Activated CD8-positive, alpha-beta T cell treated with anti-CD3 and anti-CD28 coated beads, Interleukin-2, amount 10 ng/mL, durations not matched to agents 7 days and 5 days (primary cell): ENCODE results near the gene PDE9A. TPM values are rescaled to one million over a fixed set of nuclear protein-coding genes. Genes with fewer than 3 reads are reported as not detected.

Experiments
- ATAC-seq: fragments of 150-1000 bp; cut with Tn5 transposase; one replicate; pipeline ENCODE4 v1.10.0; 2021; ENCODE audit warnings: moderate library complexity
- CTCF ChIA-PET: fragments of 350-600 bp; sonication (Branson Sonifier 250); formaldehyde crosslinking; loops from one replicate; lab custom pipeline; 2021; ENCODE audit warnings: antibody characterized with exemption; lab: Charles Lee
- POLR2A ChIA-PET: fragments of 350-600 bp; sonication (Branson Sonifier 250); formaldehyde crosslinking; loops from one replicate; lab custom pipeline; 2021; ENCODE audit warnings: antibody characterized with exemption; lab: Charles Lee
- DNase-seq: peaks from one replicate; pipeline ENCODE4 v3.0.0-alpha.2; 2020
- H3K27ac Mint-ChIP-seq: one replicate; pipeline ENCODE4 v1.8.0; 2021; ENCODE audit warnings: mild to moderate bottlenecking, mixed read lengths
- H3K27me3 Mint-ChIP-seq: one replicate; pipeline ENCODE4 v1.8.0; 2021; ENCODE audit warnings: low read depth, mixed read lengths
- H3K36me3 Mint-ChIP-seq: one replicate; pipeline ENCODE4 v1.8.0; 2021; ENCODE audit warnings: low read depth, mixed read lengths
- H3K4me1 Mint-ChIP-seq: one replicate; pipeline ENCODE4 v1.8.0; 2021; ENCODE audit warnings: low read depth, mixed read lengths
- H3K4me3 Mint-ChIP-seq: one replicate; pipeline ENCODE4 v1.8.0; 2021; ENCODE audit warnings: mild to moderate bottlenecking, mixed read lengths
- H3K9me3 Mint-ChIP-seq: one replicate; pipeline ENCODE4 v1.8.0; 2022; ENCODE audit warnings: mixed read lengths; ENCODE audit not compliant: insufficient read depth
- total RNA-seq, 2 experiments: library from RNA; stranded (reverse); gene quantifications; one replicate each; pipeline ENCODE4 v1.2.3, GENCODE V29; 2021

Gene PDE9A
- total RNA-seq, 2 experiments from 2014 or later, result 8.3 to 10.8 TPM

DNA sequence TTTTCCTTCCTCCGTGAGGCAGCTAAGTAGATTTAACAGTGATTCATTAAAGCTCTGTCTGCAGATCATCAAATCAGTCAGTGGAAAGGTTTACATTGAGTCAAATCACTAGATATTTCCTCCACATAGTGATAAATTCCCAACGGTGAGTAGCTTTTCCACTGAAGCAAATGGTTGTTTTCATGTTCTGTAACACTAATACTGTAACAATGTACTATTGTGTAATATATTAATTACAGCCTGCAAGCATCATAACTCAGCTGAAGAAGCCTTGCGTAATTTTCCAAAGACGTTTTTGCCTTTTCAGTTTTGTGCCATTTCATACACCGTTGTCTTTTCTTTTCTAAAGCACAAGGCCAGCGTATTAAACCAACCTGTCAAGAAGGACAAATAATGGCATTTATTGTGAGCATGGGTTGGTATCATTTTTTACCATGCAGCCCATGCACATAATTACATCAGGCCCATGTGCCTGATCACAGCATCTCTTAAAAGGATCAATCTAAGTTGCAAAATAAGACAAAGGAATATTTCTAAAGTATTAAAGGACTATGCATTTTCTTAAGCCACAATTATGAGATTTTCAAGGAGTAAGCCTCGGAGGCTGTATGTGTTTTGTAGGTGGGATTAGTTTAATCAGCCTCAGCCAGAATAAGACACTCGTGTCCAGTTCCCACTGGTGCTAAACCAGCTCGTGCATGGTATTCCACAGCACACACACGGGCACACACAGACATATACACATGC is 16.7 kb upstream of the PDE9A start:
- H3K4me1 Mint-ChIP-seq, result no peaks in the 10 kb centered on the region
- POLR2A ChIA-PET, result no interaction called here
- no peak overlapping the region for H3K4me3 Mint-ChIP-seq
- H3K36me3 Mint-ChIP-seq, result no peaks in the 10 kb centered on the region
- CTCF ChIA-PET, result interaction anchor here (0.6 to 1.3 kb wide), 2 partner anchors 44 to 1175 kb away, joined by 3 to 4 read pairs; no protein-coding TSS in a partner anchor
- no peak for ATAC-seq
- no peaks in the 10 kb centered on the region for H3K9me3 Mint-ChIP-seq
- peaks cover 5% of the 10 kb centered on the region for H3K27me3 Mint-ChIP-seq
- no peak for DNase-seq
- no peak overlapping the region for H3K27ac Mint-ChIP-seq

- no peak overlapping the region for H3K27ac Mint-ChIP-seq
- ATAC-seq (no peak), DNase-seq (no peak)
- no peak overlapping the region for H3K4me3 Mint-ChIP-seq
- no peaks in the 10 kb centered on the region for H3K4me1 Mint-ChIP-seq
- CTCF ChIA-PET, result interaction anchor here (0.6 to 1.4 kb wide), 2 partner anchors 14 to 1174 kb away, joined by 3 to 4 read pairs; no protein-coding TSS in a partner anchor
- H3K9me3 Mint-ChIP-seq, result no peaks in the 10 kb centered on the region
- POLR2A ChIA-PET, result no interaction called here
- peaks cover 8% of the 10 kb centered on the region for H3K27me3 Mint-ChIP-seq
- H3K36me3 Mint-ChIP-seq, result no peaks in the 10 kb centered on the region
These were observed 16.0 kb upstream of the PDE9A start for GRCh38 chr21:42637267-42638041.

- DNase-seq (no peak), ATAC-seq (no peak)
- no peaks in the 10 kb centered on the region for H3K36me3 Mint-ChIP-seq
- CTCF ChIA-PET, result interaction anchor here (1.4 kb wide), 1 partner anchor 15 kb away, joined by 4 read pairs; no protein-coding TSS in a partner anchor
- no peak overlapping the region for H3K4me3 Mint-ChIP-seq
- H3K27me3 Mint-ChIP-seq, result peaks cover 11% of the 10 kb centered on the region
- H3K27ac Mint-ChIP-seq, result no peak overlapping the region
- H3K9me3 Mint-ChIP-seq, result no peaks in the 10 kb centered on the region
- H3K4me1 Mint-ChIP-seq, result no peaks in the 10 kb centered on the region
- POLR2A ChIA-PET, result no interaction called here
These were observed 15.1 kb upstream of the PDE9A start for GRCh38 chr21:42638266-42638863.

DNA sequence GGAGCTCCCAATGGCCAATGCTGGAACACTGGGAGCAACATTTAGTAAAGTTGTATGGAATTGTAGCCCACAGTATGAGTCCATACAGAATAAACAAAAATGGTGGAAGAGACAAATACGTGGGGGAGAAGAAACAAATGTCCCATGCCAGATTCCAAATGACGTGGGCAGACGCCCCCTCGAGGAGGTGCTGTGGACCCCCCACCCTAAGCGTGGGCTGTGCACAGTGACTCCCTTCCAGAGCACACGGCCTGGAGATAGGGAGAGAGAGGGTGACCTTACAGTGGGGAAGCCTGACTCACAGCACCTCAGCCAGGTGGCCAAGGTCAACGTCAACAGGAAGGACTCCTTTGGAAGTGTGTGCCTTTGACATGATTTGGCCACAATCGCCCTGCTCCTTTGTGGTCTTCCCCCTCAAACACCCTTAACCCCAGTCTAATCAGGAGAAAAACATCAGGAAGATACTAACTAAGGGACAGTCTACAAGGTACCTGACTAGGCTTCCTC is 13.7 kb upstream of the PDE9A start:
- ChIA-PET POLR2A (no interaction called here), CTCF (no interaction called here)
- Mint-ChIP-seq H3K27ac (peak overlapping the region; percentile 4), H3K4me3 (no peak overlapping the region), H3K36me3 (no peaks in the 10 kb centered on the region), H3K27me3 (peaks cover 11% of the 10 kb centered on the region), H3K4me1 (no peaks in the 10 kb centered on the region), H3K9me3 (no peaks in the 10 kb centered on the region)
- ATAC-seq, result no peak
- DNase-seq, result no peak

DNA sequence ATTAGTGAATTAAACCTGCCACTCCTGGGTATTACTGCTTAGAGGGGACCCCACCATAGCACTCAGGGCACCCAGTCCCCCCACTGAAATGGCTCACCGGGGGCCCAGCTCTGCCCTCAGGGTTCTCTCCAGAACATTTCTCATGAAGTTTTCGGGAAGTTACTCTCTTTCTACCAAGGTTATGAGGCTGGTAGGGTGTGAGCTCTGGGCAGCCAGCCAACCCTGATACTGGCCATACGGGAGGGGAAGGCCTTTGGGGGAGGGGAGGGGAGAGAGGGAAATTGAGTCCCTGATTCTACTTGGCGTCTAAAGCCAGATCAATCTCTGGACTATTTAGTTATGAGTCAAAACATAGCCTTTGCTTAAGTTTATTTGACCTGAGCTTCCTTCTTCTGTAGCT is 12.9 kb upstream of the PDE9A start:
- no peak for DNase-seq
- ChIA-PET CTCF (no interaction called here), POLR2A (no interaction called here)
- no peak for ATAC-seq
- no peaks in the 10 kb centered on the region for H3K9me3 Mint-ChIP-seq
- H3K4me3 Mint-ChIP-seq, result no peak overlapping the region
- H3K36me3 Mint-ChIP-seq, result no peaks in the 10 kb centered on the region
- no peaks in the 10 kb centered on the region for H3K4me1 Mint-ChIP-seq
- H3K27me3 Mint-ChIP-seq, result peaks cover 11% of the 10 kb centered on the region
- no peak overlapping the region for H3K27ac Mint-ChIP-seq

DNA sequence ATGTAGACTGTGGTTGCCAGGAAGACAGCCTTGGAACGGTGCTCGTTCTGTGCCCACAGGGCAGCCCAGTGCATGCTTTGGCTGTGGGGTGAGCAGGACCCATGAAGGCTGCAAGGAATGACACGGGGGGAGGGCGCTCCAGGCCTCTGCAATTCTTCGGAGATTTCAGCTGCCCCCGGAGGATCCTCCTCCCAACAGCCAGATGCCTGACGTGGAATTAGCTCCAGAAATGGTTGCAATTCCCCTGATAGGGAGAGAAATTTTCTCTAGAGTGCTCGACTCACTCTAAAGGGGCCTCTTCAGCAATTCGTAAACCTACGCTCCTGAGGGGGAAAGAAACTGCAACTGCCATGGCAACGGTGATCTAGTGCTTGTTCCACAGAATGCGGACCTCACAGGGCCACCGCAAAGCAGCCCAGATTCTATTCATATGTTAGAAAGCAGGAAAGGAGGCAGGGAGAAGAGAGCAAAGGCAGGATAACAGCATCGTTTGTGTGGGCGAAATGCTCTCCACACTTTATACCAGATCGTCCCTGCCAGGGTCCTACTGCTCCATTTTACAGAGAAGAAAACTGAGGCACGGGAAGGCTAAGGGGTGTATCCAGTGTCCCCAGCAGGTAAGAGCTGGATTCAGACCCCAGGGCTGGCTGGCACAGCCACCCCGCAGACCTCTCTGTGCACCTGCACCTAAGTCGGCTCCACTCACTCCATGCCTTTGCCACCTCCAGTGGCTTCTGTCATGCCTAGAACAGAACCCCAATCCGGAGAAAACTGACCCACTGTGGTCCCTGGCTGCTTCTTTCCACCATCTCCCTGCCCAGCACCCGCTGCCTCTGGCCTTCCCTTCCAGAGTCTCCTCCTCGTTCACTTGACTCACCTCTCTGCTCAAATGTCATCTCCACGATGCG is 11.9 kb upstream of the PDE9A start:
- Mint-ChIP-seq H3K4me1 (no peaks in the 10 kb centered on the region), H3K9me3 (no peaks in the 10 kb centered on the region), H3K4me3 (no peak overlapping the region), H3K36me3 (no peaks in the 10 kb centered on the region), H3K27me3 (peaks cover 11% of the 10 kb centered on the region), H3K27ac (no peak overlapping the region)
- ChIA-PET CTCF (no interaction called here), POLR2A (no interaction called here)
- DNase-seq (no peak), ATAC-seq (no peak)

- ChIA-PET CTCF (interaction anchor here (0.7 kb wide), 1 partner anchor 49 kb away, joined by 3 read pairs; no protein-coding TSS in a partner anchor), POLR2A (interaction anchor here (0.9 kb wide), 1 partner anchor 47 kb away, joined by 3 read pairs; no protein-coding TSS in a partner anchor)
- no peak for DNase-seq
- Mint-ChIP-seq H3K27me3 (peaks cover 9% of the 10 kb centered on the region), H3K27ac (no peak overlapping the region), H3K36me3 (no peaks in the 10 kb centered on the region), H3K4me3 (no peak overlapping the region), H3K4me1 (no peaks in the 10 kb centered on the region), H3K9me3 (no peaks in the 10 kb centered on the region)
- ATAC-seq, result no peak
These were observed 11.1 kb upstream of the PDE9A start for GRCh38 chr21:42642219-42642745.

GRCh38 chr21:42644223-42645208 is 8.9 kb upstream of the PDE9A start:
- Mint-ChIP-seq H3K4me3 (no peak overlapping the region), H3K36me3 (no peaks in the 10 kb centered on the region), H3K27me3 (peaks cover 11% of the 10 kb centered on the region), H3K9me3 (no peaks in the 10 kb centered on the region), H3K4me1 (no peaks in the 10 kb centered on the region), H3K27ac (no peak overlapping the region)
- ChIA-PET POLR2A (no interaction called here), CTCF (no interaction called here)
- DNase-seq (no peak), ATAC-seq (no peak)

DNA sequence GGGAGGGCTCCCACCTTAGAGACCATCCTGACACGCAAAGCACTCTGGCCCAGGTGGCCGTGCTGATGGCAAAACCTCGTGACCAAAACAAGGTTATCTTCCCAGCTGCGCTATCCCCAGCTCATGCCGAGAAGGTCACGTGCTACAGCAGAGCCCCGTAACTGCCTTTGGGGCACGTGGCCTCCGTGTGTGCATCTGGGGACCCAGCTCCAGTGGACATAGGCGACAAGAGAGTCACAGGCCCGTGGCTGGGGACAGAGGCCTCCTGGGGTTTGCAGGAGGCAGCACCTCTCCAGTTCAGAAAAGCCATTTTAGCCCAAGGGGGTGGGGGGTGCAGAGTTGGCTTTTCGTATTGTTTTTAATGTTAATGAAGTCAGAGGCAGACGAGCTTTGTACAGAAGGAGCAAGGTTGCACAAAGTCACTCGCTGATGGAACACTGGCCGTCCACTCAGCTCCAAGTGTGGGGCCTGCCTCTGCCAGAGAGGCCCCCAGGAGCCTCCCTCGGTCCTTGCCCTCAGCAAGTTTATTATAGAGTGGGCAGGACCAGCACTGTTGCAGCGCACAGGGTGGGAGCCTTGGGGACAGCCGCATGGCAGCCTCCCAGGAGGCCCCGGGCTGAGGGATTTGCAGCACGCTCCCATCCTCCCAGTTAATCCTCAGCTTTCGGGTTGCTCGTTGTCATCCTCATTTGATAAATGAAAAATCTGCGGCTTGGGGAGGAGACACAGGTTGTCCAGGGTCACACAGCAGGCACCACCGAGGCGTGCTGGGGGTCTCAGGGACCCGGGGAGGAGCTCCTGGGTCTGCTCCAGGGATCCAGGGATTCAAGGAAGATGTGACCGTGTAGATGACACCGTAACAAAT is 8.0 kb upstream of the PDE9A start:
- ChIA-PET CTCF (no interaction called here), POLR2A (no interaction called here)
- ATAC-seq (no peak), DNase-seq (no peak)
- H3K27me3 Mint-ChIP-seq, result peaks cover 8% of the 10 kb centered on the region
- H3K4me1 Mint-ChIP-seq, result no peaks in the 10 kb centered on the region
- H3K36me3 Mint-ChIP-seq, result no peaks in the 10 kb centered on the region
- H3K9me3 Mint-ChIP-seq, result no peaks in the 10 kb centered on the region
- H3K27ac Mint-ChIP-seq, result no peak overlapping the region
- H3K4me3 Mint-ChIP-seq, result no peak overlapping the region
